ENCODE results near the gene SRD5A1. TPM values are rescaled to one million over a fixed set of nuclear protein-coding genes. Genes with fewer than 3 reads are reported as not detected.

Gene SRD5A1
- total and polyA plus RNA-seq, 2 experiments from 2014 or later, result 18.2 to 87.3 TPM

DNA sequence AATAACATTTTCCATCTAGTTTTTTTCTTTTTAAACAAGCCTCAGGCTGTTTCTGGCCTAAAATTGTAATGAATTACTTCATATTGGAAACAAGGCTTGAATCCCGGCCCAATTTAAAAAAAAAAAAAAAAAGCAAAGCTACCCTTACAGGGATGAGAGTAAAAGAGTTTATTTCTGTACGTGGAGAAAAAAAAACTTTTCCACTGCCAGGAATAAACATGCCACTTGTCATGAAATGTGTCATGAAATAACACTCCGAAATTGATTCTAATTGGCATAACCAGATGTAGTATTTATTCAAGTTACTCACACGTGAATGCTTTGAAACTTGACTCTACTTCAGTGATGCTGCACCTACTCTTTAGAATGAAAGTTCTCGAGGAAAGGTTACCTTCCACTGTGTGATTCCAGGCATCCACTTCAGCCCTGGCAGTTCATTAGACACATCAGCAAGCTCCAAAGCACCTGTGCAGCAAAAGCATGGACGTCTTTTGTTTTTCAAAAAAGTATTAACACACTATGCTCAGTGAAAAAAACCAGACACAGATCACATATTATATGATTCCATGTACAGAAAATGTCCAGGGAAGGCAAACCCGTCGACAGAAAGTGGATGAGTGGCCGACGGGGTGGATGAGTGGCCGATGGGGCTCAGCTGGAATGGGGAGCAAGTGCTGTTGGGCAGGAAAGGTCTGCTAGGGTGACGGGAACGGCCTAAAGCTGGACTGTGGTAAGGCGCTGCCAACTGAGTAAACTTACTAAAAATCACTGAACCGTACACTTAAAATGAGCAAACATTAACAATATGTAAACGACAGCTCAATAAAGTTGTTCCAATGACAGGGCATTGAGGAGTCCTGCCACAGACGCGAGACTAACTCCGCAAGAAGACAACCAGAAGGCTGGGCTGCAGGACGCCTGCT is 21.6 kb upstream of the SRD5A1 start:
- H3K79me2 ChIP-seq (replicated peaks; ENCODE audit: insufficient read depth), result peaks cover 58% of the 10 kb centered on the region
- peaks cover 5% of the 10 kb centered on the region for H3K27me3 Mint-ChIP-seq (ENCODE audit: insufficient read depth, low read depth, poor library complexity)
- H2AFZ ChIP-seq, result no peak overlapping the region
- H3K4me2 ChIP-seq, result no peak overlapping the region
- ATAC-seq (no peak), DNase-seq (ENCODE audit: low spot score) (no peak)
- H3F3A ChIP-seq (replicated peaks; ENCODE audit: low read depth), result no peaks in the 10 kb centered on the region
- no peaks in the 10 kb centered on the region; the same call in 2 of the 3 replicates for H3K9me3 Mint-ChIP-seq
- H3K4me3 Mint-ChIP-seq, result no peak overlapping the region
- no peaks in the 10 kb centered on the region for H3K27me3 ChIP-seq (ENCODE audit: insufficient read depth)
- H3K36me3 ChIP-seq (ENCODE audit: insufficient read depth), result peaks cover 67% of the 10 kb centered on the region
- no peak overlapping the region for H3K4me3 ChIP-seq
- H3K36me3 Mint-ChIP-seq (ENCODE audit: low read depth), result peaks cover 96% of the 10 kb centered on the region
- TF ChIP-seq, protein P1, sequence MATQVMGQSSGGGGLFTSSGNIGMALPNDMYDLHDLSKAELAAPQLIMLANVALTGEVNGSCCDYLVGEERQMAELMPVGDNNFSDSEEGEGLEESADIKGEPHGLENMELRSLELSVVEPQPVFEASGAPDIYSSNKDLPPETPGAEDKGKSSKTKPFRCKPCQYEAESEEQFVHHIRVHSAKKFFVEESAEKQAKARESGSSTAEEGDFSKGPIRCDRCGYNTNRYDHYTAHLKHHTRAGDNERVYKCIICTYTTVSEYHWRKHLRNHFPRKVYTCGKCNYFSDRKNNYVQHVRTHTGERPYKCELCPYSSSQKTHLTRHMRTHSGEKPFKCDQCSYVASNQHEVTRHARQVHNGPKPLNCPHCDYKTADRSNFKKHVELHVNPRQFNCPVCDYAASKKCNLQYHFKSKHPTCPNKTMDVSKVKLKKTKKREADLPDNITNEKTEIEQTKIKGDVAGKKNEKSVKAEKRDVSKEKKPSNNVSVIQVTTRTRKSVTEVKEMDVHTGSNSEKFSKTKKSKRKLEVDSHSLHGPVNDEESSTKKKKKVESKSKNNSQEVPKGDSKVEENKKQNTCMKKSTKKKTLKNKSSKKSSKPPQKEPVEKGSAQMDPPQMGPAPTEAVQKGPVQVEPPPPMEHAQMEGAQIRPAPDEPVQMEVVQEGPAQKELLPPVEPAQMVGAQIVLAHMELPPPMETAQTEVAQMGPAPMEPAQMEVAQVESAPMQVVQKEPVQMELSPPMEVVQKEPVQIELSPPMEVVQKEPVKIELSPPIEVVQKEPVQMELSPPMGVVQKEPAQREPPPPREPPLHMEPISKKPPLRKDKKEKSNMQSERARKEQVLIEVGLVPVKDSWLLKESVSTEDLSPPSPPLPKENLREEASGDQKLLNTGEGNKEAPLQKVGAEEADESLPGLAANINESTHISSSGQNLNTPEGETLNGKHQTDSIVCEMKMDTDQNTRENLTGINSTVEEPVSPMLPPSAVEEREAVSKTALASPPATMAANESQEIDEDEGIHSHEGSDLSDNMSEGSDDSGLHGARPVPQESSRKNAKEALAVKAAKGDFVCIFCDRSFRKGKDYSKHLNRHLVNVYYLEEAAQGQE (IDR thresholded peaks at IDR 0.05; ENCODE audit: unreplicated experiment), result no peak
- TF ChIP-seq NANOG (IDR thresholded peaks at IDR 0.05; ENCODE audit: borderline replicate concordance), result no peak
- TF ChIP-seq EZH2 (IDR thresholded peaks at IDR 0.05; ENCODE audit: low read depth, unreplicated experiment), result no peak
- no peak for TF ChIP-seq EZH2phosphoT487 (IDR thresholded peaks at IDR 0.05; ENCODE audit: unreplicated experiment)
- no peak for TF ChIP-seq JUNB (IDR thresholded peaks at IDR 0.05; ENCODE audit: unreplicated experiment)
- TF ChIP-seq ZNF114 (CRISPR knock-in tag; IDR thresholded peaks at IDR 0.05), result no peak
- no peak for TF ChIP-seq STAT1 (IDR thresholded peaks at IDR 0.05; ENCODE audit: unreplicated experiment)
- no peak overlapping the region for H3K27ac Mint-ChIP-seq
- H3K4me1 ChIP-seq (ENCODE audit: insufficient read depth), result no peaks in the 10 kb centered on the region
- H3K9me2 ChIP-seq (ENCODE audit: insufficient read depth), result no peaks in the 10 kb centered on the region
- no peak overlapping the region for H3K27ac ChIP-seq (ENCODE audit: low read depth)
- H3K4me1 Mint-ChIP-seq, result no peaks in the 10 kb centered on the region
- H4K20me1 ChIP-seq (replicated peaks; ENCODE audit: insufficient read depth), result peaks cover 70% of the 10 kb centered on the region

DNA sequence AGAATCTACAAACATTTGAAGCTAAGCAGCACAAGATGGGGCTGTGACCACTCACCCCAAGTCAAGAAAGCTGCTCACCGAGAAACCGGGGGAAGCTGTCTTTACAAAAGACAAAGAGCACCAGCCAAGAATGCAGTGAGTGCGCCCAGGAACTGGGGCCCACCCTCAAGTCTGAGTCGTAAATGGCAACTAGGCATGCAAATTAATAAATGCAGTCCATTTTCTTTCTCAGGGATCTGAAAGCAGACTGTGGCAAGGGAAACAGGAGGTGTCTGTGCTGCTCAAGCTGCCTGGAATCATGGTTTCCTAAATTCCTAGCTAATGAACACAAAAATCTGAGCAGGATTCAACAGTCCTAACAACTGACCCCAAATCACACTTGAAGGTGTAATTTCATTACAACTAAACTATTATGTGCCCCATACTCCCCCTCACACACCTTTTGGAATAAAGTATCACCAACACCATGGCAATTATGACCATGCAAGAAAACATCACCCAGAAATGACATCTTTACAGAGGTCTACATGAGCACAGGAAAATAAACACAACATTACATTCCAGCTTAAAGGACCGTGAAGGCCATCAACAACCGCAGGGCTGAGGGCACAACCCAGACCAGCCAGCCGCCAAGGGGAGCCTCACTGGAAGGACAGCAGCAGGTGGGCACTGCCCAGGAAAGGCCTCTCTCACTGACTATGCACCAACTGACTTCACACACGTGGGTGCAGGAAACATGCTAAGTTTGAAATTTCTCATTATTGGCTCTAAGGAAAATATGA is 18.0 kb upstream of the SRD5A1 start:
- H3K4me1 Mint-ChIP-seq, result no peaks in the 10 kb centered on the region
- TF ChIP-seq NANOG (IDR thresholded peaks at IDR 0.05; ENCODE audit: borderline replicate concordance), result no peak
- TF ChIP-seq, protein P1 (IDR thresholded peaks at IDR 0.05; ENCODE audit: unreplicated experiment), result no peak
- no peak for TF ChIP-seq POLR2AphosphoS5 (IDR thresholded peaks at IDR 0.05; ENCODE audit: low read depth)
- no peak for TF ChIP-seq CREB1 (CRISPR knock-in tag; IDR thresholded peaks at IDR 0.05; ENCODE audit: low read depth)
- no peak for TF ChIP-seq EZH2phosphoT487 (IDR thresholded peaks at IDR 0.05; ENCODE audit: unreplicated experiment)
- TF ChIP-seq ZNF114 (CRISPR knock-in tag; IDR thresholded peaks at IDR 0.05), result no peak

More for the DNA sequence above, 18.0 kb upstream of the SRD5A1 start:
- H3K9me3 Mint-ChIP-seq, result no peaks in the 10 kb centered on the region; the same call in 2 of the 3 replicates
- no peak for DNase-seq (ENCODE audit: low spot score)
- Histone ChIP-seq H4K20me1 (replicated peaks; ENCODE audit: insufficient read depth) (peaks cover 62% of the 10 kb centered on the region), H3F3A (replicated peaks; ENCODE audit: low read depth) (no peaks in the 10 kb centered on the region), H2AFZ (no peak overlapping the region), H3K27me3 (ENCODE audit: insufficient read depth) (no peaks in the 10 kb centered on the region), H3K4me3 (no peak overlapping the region), H3K9me2 (ENCODE audit: insufficient read depth) (no peaks in the 10 kb centered on the region), H3K79me2 (replicated peaks; ENCODE audit: insufficient read depth) (peaks cover 89% of the 10 kb centered on the region), H3K4me1 (ENCODE audit: insufficient read depth) (no peaks in the 10 kb centered on the region), H3K27ac (ENCODE audit: low read depth) (peak overlapping the region; percentile 69; the same call in 1 of the 2 replicates), H3K4me2 (no peak overlapping the region), H3K36me3 (ENCODE audit: insufficient read depth) (peaks cover 74% of the 10 kb centered on the region)
- H3K4me3 Mint-ChIP-seq, result no peak overlapping the region
- no peak for ATAC-seq
- peaks cover 83% of the 10 kb centered on the region for H3K36me3 Mint-ChIP-seq (ENCODE audit: low read depth)
- H3K27ac Mint-ChIP-seq, result 0 out of 2 replicates have a peak overlapping the region, but pooled peaks have one; percentile 5
- H3K27me3 Mint-ChIP-seq (ENCODE audit: insufficient read depth, low read depth, poor library complexity), result peaks cover 3% of the 10 kb centered on the region
